HG03060 (cell line): ENCODE data around the gene CXXC1.
"Not testable (repeated sequence)": the region's sequence is repeated elsewhere in the genome, so short reads cannot be mapped to it uniquely, and the experiment has no call there.

Source experiments
- ATAC-seq: cut with Tn5 transposase; IDR thresholded peaks from one replicate; pipeline ENCODE4 v1.9.1; 2021; ENCODE audit warnings: low read depth, moderate number of reproducible peaks; ENCODE audit not compliant: unreplicated experiment

CXXC1 gene

DNA sequence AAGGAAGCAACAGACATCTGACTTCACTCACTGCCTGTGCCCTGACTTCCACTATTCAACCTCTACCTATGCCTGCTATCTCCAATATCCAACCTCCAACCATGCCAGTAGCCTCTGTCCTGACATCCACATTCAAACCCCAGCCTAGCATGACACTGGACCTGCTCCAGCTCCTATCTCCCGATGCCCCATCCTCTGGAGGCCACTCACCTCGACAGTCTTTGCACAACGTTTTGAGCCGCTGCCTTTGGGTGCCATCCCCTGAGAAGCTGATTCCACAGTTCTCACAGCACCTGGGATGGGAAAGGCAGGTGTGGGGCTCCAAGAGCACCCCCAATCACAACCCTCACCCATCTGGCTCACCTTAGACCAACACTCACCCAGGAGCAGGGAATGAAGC is 11.0 kb downstream of the CXXC1 start:
- ATAC-seq, result no peak

DNA sequence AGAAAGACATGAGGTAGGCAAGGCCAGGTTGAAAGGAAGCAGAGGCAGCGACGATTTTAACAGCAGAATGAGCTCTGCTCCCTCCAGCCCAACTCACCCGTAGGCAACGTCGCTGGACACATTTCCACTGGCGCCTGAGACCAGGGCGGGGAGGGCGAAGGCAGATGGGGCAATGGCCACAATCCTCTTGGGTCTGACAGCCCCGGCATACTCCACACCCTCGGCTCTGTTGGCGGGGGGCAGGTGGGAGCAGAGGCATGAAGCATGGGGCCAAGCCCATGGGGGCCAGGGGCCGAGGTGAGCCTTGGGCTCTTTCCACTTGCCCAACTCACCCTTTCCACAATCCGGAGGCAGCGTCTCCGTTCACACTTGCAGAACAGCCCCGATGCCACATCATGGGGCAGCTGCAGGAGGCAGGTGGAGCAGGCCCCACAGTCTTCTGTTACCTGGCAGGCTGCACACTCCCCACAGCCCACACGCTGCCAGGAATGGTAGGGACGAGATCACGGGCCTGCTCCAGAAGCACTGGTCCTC is 11.9 kb downstream of the CXXC1 start:
- no peak for ATAC-seq

DNA sequence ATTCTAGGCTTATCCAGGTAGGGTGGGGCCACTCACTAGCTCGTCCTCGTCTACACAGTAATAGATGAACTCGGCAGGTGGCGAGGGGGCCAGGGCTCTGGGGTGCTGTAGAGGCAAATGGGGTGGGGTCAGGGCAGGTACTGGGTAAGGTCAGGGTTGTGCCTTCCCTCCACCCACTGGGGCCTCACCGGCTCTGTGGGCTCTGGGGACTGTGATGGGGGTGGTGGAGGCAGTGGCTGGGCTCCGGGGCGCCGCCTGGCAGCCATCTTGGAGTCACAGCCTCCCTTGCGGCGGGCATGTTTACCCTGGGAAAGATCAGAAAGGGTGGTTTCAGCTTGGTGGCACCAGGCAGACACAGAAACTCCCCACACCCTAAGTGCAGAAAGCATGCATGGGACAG is 12.6 kb downstream of the CXXC1 start:
- no peak for ATAC-seq

DNA sequence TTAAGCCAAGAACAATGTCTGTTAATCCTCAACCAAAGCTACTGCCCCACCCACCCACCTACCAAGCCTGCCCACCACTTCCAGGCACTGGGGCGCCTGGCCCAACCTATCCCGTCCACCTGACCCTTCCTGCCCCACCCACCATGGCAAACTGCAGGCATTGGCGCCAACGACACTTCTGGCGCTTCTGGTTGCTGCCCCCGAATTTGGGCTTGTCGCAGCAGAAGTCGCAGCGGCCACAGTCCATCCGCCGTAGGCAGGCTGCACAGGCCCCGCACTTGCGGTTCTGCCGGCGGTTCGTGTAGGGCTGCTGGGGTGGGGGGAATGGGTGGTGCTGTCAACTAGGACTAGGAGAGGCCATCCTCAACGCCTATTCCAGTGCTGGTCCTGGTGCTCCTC is 13.4 kb downstream of the CXXC1 start:
- ATAC-seq, result no peak

DNA sequence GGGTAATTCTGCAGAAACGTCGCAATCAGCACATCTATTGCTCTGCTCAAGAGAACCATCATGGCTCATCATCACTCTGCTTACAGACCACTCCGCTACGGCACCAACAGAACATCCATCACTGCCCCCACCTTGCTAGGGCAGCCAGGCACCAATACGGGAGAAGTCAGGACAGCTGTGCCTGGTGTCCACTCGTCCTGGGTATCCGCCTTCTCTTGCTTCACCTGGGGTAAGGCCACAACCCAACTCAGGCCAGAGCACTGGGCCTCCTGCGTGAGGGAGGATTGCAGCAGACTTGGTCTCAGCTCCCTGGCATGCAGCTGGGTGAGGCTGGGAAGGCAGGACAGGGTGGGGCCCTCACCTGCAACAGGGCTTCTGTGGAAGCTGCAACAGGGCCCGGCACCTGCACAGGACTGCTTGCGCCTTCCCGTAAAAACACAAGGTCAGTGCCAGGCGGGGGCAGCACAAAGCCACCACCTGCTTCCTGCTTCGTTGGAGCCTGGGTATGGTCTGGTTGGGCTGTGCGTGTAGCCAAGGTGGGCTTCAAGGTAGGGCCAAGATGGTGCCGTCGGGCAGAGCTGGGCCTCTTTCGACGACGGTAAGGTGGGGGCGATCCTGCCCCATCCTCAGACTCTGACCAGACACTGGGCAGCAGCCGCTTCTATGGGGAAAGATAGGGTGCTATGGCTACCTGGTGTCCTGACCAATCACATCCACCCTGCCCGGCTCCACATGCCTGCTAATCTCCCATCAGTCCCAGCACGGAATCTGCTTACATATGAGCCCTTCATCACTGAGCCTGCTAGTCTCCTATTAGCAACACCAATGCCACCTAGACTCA is 14.1 kb downstream of the CXXC1 start:
- ATAC-seq, result no peak

DNA sequence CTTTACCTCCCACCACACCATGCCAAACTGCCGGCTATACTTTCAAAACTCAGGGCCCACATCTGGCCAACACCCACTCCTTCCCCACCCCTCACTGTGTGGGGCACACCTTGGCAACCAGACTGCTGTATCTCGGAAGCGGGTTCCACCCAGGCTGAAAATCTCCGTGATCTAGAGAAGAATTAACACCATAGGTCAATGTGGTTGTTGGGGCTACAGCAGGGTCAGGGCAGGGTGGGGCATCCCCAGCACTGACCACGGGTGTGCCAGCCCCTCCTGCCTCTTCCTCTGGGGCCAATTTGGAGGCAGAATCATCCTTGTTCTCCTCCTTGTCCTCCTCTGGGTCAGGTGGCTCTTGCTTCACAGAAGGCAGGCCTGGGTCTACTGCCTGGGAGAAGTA is 14.9 kb downstream of the CXXC1 start:
- no peak for ATAC-seq

DNA sequence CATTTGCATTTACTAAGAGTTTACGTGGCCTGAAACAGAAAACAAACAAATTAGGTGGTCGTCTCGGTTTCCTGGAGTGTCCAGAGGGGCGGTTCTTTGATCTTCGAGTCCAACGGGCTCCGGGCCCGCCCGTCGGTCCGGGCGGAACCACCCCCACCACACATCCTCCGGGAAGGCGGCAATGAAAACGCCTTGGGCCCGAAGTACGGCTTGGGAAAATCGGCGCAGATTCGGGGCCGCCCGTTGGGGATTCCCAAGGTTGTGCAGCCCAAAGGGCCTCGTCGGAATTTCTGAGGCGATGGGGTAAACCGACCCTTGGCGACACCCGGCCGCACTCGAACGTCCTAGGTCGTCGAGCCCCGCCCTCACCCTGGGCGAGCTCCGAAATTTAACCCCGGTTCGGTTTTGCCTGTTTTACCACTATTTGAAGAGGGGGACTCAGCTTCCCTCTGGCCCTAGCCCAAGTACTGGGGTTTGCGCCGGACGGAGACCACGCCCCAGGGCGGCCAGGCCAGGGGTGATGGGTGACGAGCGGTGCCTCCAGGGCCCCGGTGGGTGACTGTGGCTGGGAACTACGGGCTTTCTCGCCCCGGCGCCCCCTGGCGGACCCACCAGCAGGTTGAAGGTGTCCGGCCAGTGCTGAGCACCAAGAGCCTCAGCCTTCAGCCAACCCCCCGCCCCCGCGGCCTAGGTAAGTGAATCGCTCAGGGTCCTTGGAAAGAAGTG is 19.3 kb downstream of the CXXC1 start:
- ATAC-seq, result peak; percentile 72

DNA sequence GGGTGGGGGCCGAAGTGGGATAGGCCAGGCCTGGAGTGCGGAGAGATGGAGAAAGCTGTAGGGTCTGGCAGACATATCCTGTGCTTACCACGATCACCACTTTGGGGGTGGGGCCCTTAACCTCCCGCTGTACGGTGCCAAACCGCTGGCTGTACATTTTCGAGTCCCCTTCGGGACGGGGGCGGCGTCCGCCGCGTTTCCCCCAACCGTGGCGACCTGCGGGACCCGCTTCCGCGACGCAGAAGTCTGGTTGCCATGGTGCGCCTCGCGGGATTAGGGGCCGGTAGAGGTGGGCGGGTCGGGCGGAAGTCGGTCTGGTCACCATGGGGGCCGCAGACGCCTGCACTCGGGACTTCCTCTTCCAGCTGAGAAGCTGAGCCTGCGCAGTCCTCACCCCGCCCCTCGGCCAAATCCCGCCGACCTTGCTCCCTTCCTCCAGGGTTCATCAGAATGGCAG is 21.2 kb downstream of the CXXC1 start, which contains the start of gene CFAP53:
Gene CFAP53 (minus strand): TSS at position 248 of the 457 bp plus-strand sequence. CDS start 91 bp downstream, at position 157.
- peak; percentile 38 for ATAC-seq

DNA sequence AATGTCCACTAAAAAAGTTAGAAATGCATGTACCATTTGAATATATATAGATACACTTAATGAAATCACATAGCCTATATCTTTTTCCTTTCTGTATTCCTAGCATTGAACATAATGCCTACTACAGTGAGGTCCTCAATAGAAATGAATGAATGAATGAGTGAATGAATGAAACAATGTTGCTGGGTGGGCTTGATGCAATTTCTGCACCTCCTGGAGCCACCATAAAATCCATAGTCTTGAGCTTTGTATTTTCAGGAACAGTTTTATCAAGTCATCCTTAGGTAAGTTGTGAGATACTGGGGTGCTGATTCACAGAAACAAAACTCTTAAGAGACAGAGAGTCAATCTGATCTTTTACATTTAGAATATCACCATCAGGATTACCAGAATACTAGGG is 24.5 kb downstream of the CXXC1 start:
- ATAC-seq, result no peak

DNA sequence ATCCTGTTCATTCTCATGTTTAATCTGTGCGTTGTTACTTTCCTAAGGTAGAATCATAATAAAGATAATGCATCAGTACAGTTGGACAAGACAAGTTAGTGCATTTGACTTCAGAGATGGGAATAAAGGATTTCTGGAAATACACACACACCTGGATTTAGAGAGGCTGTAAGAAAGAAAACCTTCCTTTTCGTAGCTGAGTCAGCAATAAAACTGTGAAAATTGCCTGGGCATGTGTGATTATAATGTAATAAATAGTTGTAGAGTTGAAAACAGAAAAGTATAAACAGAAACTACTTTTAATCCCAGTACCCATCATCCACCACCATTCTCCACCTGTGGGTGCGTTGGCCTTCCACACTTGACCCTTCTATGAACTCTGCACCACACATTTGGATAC is 36.6 kb downstream of the CXXC1 start:
- no peak for ATAC-seq

DNA sequence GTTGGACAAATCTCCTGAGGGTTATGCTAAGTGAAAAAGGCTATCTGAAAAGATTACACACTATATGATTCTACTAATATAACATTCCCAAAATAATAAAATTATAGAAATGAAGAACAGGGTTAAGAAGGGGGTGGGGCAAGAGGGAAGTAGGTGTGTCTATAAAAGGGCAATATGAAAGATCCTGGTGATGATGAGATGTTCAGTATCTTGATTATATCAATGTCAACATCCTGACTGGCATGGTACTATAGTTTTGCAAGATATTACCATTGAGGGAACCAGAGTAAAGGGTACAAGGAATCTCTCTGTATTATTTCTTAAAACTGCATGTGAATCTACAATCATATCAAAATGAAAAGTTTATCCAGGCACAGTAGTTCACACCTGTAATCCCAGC is 37.9 kb downstream of the CXXC1 start:
- no peak for ATAC-seq

DNA sequence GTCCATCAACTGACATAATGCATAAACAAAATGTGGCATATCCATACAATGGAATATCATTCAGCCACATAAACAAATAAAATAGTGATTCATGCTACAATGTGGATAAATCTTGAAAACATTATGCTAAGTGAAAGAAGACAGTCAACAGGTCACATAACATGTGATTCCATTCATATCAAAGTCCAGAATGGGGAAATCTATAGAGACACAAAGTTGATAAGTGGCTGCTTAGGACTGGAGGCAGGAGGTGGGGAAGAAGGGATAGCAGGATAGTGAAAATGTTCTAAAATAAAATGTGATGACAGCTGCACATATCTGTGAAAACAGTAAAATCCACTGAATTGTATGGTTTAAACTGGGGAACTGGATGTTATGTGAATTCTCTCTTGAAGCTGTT is 39.9 kb downstream of the CXXC1 start:
- ATAC-seq, result no peak

DNA sequence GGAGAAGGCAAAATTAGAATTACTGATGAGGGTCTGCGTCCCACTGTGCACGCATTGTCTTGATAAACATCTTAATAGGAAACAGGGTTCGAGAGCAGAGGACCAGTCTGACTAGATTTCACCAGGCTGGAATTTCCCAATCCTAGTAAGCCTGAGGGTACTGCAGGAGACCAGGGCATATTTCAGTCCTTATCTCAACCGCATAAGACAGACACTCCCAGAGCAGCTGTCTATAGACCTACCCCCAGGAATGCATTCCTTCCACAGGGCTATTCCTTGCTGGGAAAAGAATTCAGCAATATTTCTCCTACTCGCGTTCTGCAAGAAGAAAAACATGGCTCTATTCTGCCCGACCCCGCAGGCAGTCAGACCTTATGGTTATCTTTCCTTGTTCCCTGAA is 45.7 kb downstream of the CXXC1 start:
- ATAC-seq, result not testable (repeated sequence)

DNA sequence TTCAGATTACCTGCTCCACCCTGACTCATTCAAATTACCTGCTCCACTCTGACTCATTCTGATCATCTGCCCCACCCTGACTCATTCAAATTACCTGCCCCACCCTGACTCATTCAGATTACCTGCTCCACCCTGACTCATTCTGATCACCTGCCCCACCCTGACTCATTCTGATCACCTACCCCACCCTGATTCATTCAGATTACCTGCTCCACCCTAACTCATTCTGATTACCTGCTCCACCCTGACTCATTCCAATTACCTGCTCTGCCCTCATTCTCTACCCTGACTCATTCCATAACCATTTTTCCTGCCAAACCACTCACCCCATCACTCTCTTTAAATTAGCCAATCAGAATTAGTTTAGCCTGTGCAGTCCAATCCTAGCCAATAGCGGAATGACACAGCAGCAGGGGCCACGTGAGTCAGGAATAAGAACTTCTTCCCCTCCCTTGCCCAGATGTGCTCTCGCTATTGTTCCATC is 47.4 kb downstream of the CXXC1 start:
- no peak for ATAC-seq

DNA sequence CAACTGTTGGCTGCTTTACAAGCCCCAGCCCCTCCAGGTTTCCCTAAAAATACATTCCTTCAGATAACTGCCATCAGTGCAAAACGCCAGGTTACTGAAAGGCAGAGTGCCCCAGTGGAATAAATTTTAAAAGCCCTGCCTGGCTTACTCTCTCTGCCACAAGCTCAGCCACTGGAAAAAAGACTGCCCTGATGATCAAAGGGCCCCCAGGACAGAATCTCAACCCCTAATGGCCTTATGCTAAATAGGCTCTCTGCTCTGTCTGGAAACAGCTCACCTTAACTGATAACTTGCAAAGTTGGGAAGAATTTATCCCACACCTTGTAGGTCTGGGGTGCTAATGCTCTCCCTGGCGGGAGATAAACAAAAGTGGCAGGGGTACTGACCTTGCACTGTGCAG is 55.1 kb downstream of the CXXC1 start:
- ATAC-seq, result no peak
